Measurements from ENCODE around the gene CACNA1B.

- TF ChIP-seq CTCF (IDR thresholded peaks at IDR 0.05) (no peak), TAF1 (IDR thresholded peaks at IDR 0.05; ENCODE audit: borderline replicate concordance, low read depth, low read length) (no peak), EP300 (IDR thresholded peaks at IDR 0.05; ENCODE audit: borderline replicate concordance in 1 of 2, low read depth in 1 of 2, low read length in 1 of 2) (no peak), NRF1 (IDR thresholded peaks at IDR 0.05; ENCODE audit: low read depth, low read length) (no peak), POLR2AphosphoS5 (IDR thresholded peaks at IDR 0.05; ENCODE audit: low read depth, low read length) (no peak)
Measured at GRCh38 chr9:137853392-137853995, 24.1 kb upstream of the CACNA1B start.

Data from SK-N-SH (cell line).